ENCODE data around the gene TNFSF4.
"Not testable (repeated sequence)": the region's sequence is repeated elsewhere in the genome, so short reads cannot be mapped to it uniquely, and the experiment has no call there.

TNFSF4 gene

DNA sequence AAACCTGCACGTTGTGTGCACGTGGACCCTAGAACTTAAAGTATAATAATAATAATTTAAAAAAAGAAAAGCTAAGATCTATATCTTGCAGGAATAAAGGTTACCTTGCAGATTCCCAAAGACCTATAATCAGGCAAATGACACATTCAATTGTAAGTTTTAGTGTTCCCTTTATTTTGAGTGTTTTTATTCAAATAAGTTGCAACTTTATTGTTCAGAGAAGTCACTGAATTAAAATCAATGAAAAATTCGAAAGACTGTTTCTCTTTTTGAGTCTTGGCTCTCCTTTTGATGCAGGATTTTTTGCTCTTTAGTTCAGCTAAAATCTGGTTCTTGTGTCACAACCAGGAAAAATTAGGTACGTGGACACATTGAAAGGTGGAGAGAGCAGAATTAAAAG, 27.8 kb upstream of the TNFSF4 start:
- TF ChIP-seq, protein P1, sequence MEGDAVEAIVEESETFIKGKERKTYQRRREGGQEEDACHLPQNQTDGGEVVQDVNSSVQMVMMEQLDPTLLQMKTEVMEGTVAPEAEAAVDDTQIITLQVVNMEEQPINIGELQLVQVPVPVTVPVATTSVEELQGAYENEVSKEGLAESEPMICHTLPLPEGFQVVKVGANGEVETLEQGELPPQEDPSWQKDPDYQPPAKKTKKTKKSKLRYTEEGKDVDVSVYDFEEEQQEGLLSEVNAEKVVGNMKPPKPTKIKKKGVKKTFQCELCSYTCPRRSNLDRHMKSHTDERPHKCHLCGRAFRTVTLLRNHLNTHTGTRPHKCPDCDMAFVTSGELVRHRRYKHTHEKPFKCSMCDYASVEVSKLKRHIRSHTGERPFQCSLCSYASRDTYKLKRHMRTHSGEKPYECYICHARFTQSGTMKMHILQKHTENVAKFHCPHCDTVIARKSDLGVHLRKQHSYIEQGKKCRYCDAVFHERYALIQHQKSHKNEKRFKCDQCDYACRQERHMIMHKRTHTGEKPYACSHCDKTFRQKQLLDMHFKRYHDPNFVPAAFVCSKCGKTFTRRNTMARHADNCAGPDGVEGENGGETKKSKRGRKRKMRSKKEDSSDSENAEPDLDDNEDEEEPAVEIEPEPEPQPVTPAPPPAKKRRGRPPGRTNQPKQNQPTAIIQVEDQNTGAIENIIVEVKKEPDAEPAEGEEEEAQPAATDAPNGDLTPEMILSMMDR (IDR thresholded peaks at IDR 0.05; ENCODE audit: low read depth, low read length), result no peak
- TF ChIP-seq, protein P2, sequence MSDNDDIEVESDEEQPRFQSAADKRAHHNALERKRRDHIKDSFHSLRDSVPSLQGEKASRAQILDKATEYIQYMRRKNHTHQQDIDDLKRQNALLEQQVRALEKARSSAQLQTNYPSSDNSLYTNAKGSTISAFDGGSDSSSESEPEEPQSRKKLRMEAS (IDR thresholded peaks at IDR 0.05; ENCODE audit: low read depth, low read length), result no peak
- TF ChIP-seq POLR2A (IDR thresholded peaks at IDR 0.05; ENCODE audit: extremely low read depth, insufficient read length) (no peak), MYC (IDR thresholded peaks at IDR 0.05; ENCODE audit: low read depth, low read length) (no peak)

DNA sequence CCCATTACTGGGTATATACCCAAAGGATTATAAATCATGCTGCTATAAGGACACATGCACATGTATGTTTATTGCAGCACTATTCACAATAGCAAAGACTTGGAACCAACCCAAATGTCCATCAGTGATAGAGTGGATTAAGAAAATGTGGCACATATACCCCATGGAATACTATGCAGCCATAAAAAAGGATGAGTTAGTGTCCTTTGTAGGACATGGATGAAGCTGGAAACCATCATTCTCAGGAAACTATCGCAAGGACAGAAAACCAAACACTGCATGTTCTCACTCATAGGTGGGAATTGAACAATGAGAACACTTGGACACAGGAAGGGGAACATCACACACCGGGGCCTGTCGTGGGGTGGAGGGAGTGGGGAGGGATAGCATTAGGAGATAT, 27.3 kb upstream of the TNFSF4 start:
- not testable (repeated sequence) for DNase-seq (ENCODE audit: low read depth); H3K4me3 ChIP-seq (ENCODE audit: low read depth, low read length)

More for the DNA sequence above, 27.8 kb upstream of the TNFSF4 start:
- no peak for DNase-seq (ENCODE audit: low read depth)
- no peak overlapping the region for H3K4me3 ChIP-seq (ENCODE audit: low read depth, low read length)

DNA sequence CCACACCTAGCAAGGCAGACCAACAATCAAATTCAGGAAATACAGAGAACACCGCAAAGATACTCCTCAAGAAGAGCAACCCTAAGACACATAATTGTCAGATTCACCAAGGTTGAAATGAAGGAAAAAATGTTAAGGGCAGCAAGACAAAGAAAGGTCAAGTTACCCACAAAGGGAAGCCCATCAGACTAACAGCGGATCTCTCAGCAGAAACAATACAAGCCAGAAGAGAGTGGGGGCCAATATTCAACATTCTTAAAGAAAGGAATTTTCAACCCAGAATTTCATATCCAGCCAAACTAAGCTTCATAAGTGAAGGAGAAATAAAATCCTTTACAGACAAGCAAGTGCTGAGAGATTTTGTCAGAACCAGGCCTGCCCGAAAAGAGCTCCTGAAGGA, 21.9 kb upstream of the TNFSF4 start:
- H3K4me3 ChIP-seq (ENCODE audit: low read depth, low read length); DNase-seq (ENCODE audit: low read depth): not testable (repeated sequence)

DNA sequence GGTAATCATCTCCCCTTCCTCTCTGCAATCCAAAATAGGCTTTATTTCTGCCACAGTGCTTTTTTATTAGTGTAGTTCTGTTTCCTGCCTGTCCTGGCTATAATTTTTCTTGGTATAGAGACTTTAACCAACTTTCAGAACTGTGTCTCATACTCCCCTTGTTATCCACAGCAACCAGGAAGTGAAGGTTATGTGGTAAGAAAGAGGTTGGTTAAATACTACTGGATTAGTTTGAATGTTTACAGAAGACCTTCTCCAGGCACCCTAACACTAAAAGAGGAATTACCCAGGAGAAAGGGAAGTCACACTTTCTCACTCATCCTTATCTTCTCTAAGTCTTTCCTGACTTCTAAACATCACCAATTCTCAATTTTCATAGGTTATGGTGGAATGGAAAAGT, 17.8 kb upstream of the TNFSF4 start:
- peak; percentile 27 for DNase-seq (ENCODE audit: low read depth)
- H3K4me3 ChIP-seq (ENCODE audit: low read depth, low read length), result no peak overlapping the region
- TF ChIP-seq POLR2A (IDR thresholded peaks at IDR 0.05; ENCODE audit: extremely low read depth, insufficient read length), result no peak
- TF ChIP-seq, protein P2 (IDR thresholded peaks at IDR 0.05; ENCODE audit: low read depth, low read length), result no peak

DNA sequence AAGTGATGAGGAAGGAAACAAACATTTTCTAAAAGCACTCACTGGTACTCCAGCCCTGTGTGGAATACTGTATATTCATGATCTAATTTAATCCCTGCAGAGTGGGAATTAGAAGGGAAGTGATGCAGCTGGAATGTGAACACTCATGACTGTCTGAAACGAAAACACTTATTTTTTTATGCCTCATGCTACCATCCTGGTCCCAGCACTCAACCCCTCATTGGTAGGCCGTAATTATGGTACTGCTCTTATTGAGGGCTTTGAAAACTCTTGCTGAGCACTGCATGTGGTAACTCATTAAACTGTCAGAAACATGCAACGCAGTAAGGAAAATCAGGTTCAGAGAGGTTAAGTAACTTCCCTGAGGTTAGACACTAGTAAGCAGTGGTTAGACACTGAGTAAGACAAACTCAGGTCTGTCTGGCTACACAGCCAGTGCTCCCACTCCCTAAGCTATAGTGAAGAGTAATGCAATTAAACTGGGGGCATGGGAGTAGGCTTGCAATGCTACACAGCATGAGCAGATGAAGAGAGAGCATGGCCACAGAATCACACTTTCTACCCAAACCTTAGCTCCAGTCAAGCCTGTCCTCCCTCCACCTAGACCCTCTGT, 17.3 kb upstream of the TNFSF4 start:
- H3K4me3 ChIP-seq (ENCODE audit: low read depth, low read length), result no peak overlapping the region
- TF ChIP-seq, protein P1 (IDR thresholded peaks at IDR 0.05; ENCODE audit: low read depth, low read length), result no peak
- TF ChIP-seq POLR2A (IDR thresholded peaks at IDR 0.05; ENCODE audit: extremely low read depth, insufficient read length), result no peak
- TF ChIP-seq, protein P2 (IDR thresholded peaks at IDR 0.05; ENCODE audit: low read depth, low read length), result no peak
- no peak for TF ChIP-seq MYC (IDR thresholded peaks at IDR 0.05; ENCODE audit: low read depth, low read length)
- DNase-seq (ENCODE audit: low read depth), result no peak

DNA sequence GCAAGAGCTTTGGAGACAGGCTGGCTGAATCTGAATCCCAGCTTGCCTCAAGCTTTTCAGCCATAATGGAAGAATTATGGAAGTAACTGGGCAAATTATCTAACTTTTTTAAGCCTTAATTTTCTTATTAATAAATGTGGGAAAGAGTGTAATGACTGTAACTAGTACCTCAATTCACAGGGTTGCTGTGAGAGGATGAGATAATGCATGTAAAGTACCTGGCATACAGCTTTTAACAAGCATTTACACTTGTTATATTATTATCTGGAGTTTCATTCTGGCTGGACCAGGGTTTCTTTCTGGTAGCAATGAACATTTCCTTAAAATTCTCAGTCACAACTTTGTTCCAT, 15.9 kb upstream of the TNFSF4 start:
- DNase-seq (ENCODE audit: low read depth), result no peak
- H3K4me3 ChIP-seq (ENCODE audit: low read depth, low read length), result no peak overlapping the region
- TF ChIP-seq, protein P1 (IDR thresholded peaks at IDR 0.05; ENCODE audit: low read depth, low read length), result no peak
- no peak for TF ChIP-seq POLR2A (IDR thresholded peaks at IDR 0.05; ENCODE audit: extremely low read depth, insufficient read length)
- TF ChIP-seq, protein P2 (IDR thresholded peaks at IDR 0.05; ENCODE audit: low read depth, low read length), result no peak
- TF ChIP-seq MYC (IDR thresholded peaks at IDR 0.05; ENCODE audit: low read depth, low read length), result no peak

DNA sequence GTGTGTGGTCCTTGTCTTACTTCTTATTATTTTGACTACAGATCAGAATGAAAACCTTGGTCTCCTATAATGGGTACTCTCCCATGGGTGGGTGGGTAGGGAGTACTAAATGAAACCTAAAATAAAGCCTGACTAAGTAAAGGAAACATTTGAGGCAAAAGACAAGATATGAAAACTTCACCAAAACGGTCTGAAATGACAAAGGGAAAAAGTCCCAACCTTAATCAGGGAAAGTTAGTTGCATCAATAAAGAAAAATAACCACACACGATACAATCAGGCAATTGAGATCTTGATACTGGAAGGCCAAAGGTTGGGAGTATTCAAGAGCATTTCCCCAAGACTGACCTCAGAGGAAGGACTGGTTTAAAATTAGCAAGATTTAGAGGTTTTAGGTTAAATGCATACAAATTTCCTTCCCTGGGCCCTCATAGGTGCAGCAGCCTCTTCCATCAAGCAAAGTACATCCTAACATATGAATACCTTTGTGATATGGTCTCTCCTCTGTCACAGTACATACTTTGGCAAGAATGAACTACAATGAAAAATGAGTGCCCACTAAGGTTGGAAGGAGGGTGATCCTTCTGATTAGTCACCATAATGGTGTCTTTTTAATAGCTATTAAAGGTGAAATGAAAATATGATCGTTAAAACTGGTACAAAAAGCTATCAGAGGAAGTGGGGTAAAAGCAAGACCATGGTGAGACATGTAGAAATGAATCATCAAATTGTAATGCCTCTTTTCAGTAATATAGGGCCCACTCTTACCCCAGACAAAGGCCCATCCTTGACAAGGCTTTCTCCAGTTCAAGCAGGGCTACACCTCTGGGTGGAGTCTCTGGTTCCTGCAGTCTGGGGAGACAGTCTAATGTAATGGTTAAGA, 15.3 kb upstream of the TNFSF4 start:
- no peak overlapping the region for H3K4me3 ChIP-seq (ENCODE audit: low read depth, low read length)
- no peak for DNase-seq (ENCODE audit: low read depth)
- TF ChIP-seq, protein P1 (IDR thresholded peaks at IDR 0.05; ENCODE audit: low read depth, low read length), result no peak
- TF ChIP-seq MYC (IDR thresholded peaks at IDR 0.05; ENCODE audit: low read depth, low read length), result no peak
- TF ChIP-seq, protein P2 (IDR thresholded peaks at IDR 0.05; ENCODE audit: low read depth, low read length), result no peak
- TF ChIP-seq POLR2A (IDR thresholded peaks at IDR 0.05; ENCODE audit: extremely low read depth, insufficient read length), result no peak
